Calu3 (cell line): ENCODE results near the gene DNASE1L2. TPM values are rescaled to one million over a fixed set of nuclear protein-coding genes. Genes with fewer than 3 reads are reported as not detected.
A peak's percentile ranks its signal among the peaks of the same experiment; 100 is the strongest.

ENCODE experiments used
- BruUV-seq: library from RNA; stranded (reverse); fragments of 400-500 nt; replicated peaks from 2 replicates; lab custom pipeline; 2021; lab: Mats Ljungman, UMichigan
- CTCF ChIA-PET: fragments of 300-600 bp; sonication (Branson Sonifier 250); formaldehyde crosslinking; loops from one replicate; lab custom pipeline; 2022; ENCODE audit warnings: antibody characterized with exemption; lab: Charles Lee
- DNase-seq: peaks from one replicate; pipeline ENCODE4 v3.0.0; 2022
- H3K27ac Mint-ChIP-seq: one replicate; pipeline ENCODE4 v1.8.0; 2022; ENCODE audit warnings: mixed read lengths; ENCODE audit not compliant: unreplicated experiment
- H3K27me3 Mint-ChIP-seq: one replicate; pipeline ENCODE4 v1.8.0; 2022; ENCODE audit warnings: mixed read lengths; ENCODE audit not compliant: unreplicated experiment
- H3K36me3 Mint-ChIP-seq: one replicate; pipeline ENCODE4 v1.8.0; 2022; ENCODE audit warnings: mild to moderate bottlenecking, moderate library complexity, mixed read lengths; ENCODE audit not compliant: insufficient read depth, unreplicated experiment
- H3K4me1 Mint-ChIP-seq: one replicate; pipeline ENCODE4 v1.8.0; 2022; ENCODE audit warnings: mild to moderate bottlenecking, low read depth, mixed read lengths; ENCODE audit not compliant: unreplicated experiment
- H3K4me3 Mint-ChIP-seq: one replicate; pipeline ENCODE4 v1.8.0; 2022; ENCODE audit warnings: mild to moderate bottlenecking, low read depth, moderate library complexity, mixed read lengths; ENCODE audit not compliant: unreplicated experiment
- H3K9me3 Mint-ChIP-seq: one replicate; pipeline ENCODE4 v1.8.0; 2022; ENCODE audit warnings: low read depth, mixed read lengths; ENCODE audit not compliant: unreplicated experiment
- CTCF ChIP-seq: fragments of 200-600 bp; IDR thresholded peaks from one replicate; pipeline ENCODE4 v1.8.0; 2022; ENCODE audit warnings: antibody characterized with exemption; ENCODE audit not compliant: unreplicated experiment
- intact Hi-C: fragments of 100-400 bp; cut with micrococcal nuclease; formaldehyde crosslinking; loops from one replicate; pipeline ENCODE4 v1.10.0; 2022; ENCODE audit not compliant: unreplicated experiment
- total RNA-seq: library from RNA; stranded (reverse); gene quantifications from 2 replicates; pipeline ENCODE4 v1.2.3, GENCODE V29; 2022

The DNASE1L2 gene
- total RNA-seq, 1 experiment from 2014 or later = 5.7 TPM

- Mint-ChIP-seq H3K27ac (no peak overlapping the region), H3K4me3 (peak overlapping the region; percentile 17), H3K27me3 (no peaks in the 10 kb centered on the region)
Measured at GRCh38 chr16:2207872-2208271, 28.4 kb upstream of the DNASE1L2 start.

GRCh38 chr16:2208308-2208707 lies 27.9 kb upstream of the DNASE1L2 start:
- H3K9me3 Mint-ChIP-seq = no peaks in the 10 kb centered on the region
- intact Hi-C loops = no loop called here
- H3K4me1 Mint-ChIP-seq = peaks cover 47% of the 10 kb centered on the region
- DNase-seq = no peak
- CTCF ChIA-PET = no interaction called here
- BruUV-seq = no TSS peak
- no peaks in the 10 kb centered on the region for H3K27me3 Mint-ChIP-seq
- no peak overlapping the region for H3K4me3 Mint-ChIP-seq
- H3K27ac Mint-ChIP-seq = no peak overlapping the region
- peaks cover 87% of the 10 kb centered on the region for H3K36me3 Mint-ChIP-seq
- TF ChIP-seq CTCF = no peak

More at GRCh38 chr16:2207872-2208271, 28.4 kb upstream of the DNASE1L2 start:
- CTCF ChIA-PET = no interaction called here
- peaks cover 83% of the 10 kb centered on the region for H3K36me3 Mint-ChIP-seq
- H3K9me3 Mint-ChIP-seq = no peaks in the 10 kb centered on the region
- peaks cover 42% of the 10 kb centered on the region for H3K4me1 Mint-ChIP-seq
- DNase-seq = no peak
- intact Hi-C loops = no loop called here
- BruUV-seq = no TSS peak
- TF ChIP-seq CTCF = no peak

- Mint-ChIP-seq H3K27me3 (no peaks in the 10 kb centered on the region), H3K4me3 (no peak overlapping the region), H3K4me1 (peaks cover 50% of the 10 kb centered on the region), H3K9me3 (no peaks in the 10 kb centered on the region), H3K36me3 (peaks cover 92% of the 10 kb centered on the region), H3K27ac (no peak overlapping the region)
- no TSS peak for BruUV-seq
- no peak for TF ChIP-seq CTCF
- DNase-seq = no peak
- intact Hi-C loops = no loop called here
- CTCF ChIA-PET = no interaction called here
Measured at GRCh38 chr16:2208772-2209171, 27.5 kb upstream of the DNASE1L2 start.

- Mint-ChIP-seq H3K4me1 (peaks cover 46% of the 10 kb centered on the region), H3K27ac (no peak overlapping the region), H3K9me3 (no peaks in the 10 kb centered on the region), H3K4me3 (no peak overlapping the region), H3K27me3 (no peaks in the 10 kb centered on the region), H3K36me3 (peaks cover 88% of the 10 kb centered on the region)
- TF ChIP-seq CTCF = no peak
- intact Hi-C loops = no loop called here
- BruUV-seq = no TSS peak
- CTCF ChIA-PET = no interaction called here
- DNase-seq = no peak
Measured at GRCh38 chr16:2209258-2210008, 26.8 kb upstream of the DNASE1L2 start.
